ENCODE results near the gene VPS11.

GRCh38 chr11:119085437-119085847, 17.8 kb downstream of the VPS11 start:
- TF ChIP-seq CTCF (conservative IDR thresholded peaks at IDR 0.05; ENCODE audit: low read length) (no peak), EZH2phosphoT487 (IDR thresholded peaks at IDR 0.05; ENCODE audit: borderline replicate concordance, low read depth, low read length) (no peak)

Data from OCI-LY7 (cell line).